Esophagus muscularis mucosa (tissue), 4 donors: ENCODE measurements around the gene POMT2. TPM values are rescaled to one million over a fixed set of nuclear protein-coding genes. Genes with fewer than 3 reads are reported as not detected.

Source experiments
- DNase-seq: peaks from one replicate; pipeline ENCODE4 v3.0.0-alpha.2; 2017; ENCODE audit errors: extremely low spot score
- H3K27ac ChIP-seq, 4 donors: fragments of 200-600 bp; sonication (generic); replicated peaks in 1 of 4; 1 replicate in 3 of 4; 2 replicates in 1 of 4; pipeline ENCODE4 v1.5.1; 2016 to 2019; ENCODE audit warnings: mild to moderate bottlenecking in 1 of 4
- H3K27me3 ChIP-seq, 4 donors: fragments of 200-600 bp; sonication (generic); one replicate each; pipeline versions ENCODE4 v1.5.1 to v1.6.0; 2016 to 2019
- H3K36me3 ChIP-seq, 4 donors: fragments of 200-600 bp; sonication (generic); one replicate each; pipeline ENCODE4 v1.5.1; 2016 to 2019
- H3K4me1 ChIP-seq, 4 donors: fragments of 200-600 bp; sonication (generic); one replicate each; pipeline ENCODE4 v1.5.1; 2016 to 2019
- H3K4me3 ChIP-seq, 4 donors: fragments of 200-600 bp; sonication (generic); 1 replicate in 2 of 4; 2 replicates in 2 of 4; pipeline ENCODE4 v1.5.1; 2016 to 2019; ENCODE audit warnings: mild to moderate bottlenecking in 4 of 4, moderate library complexity in 1 of 4
- H3K9me3 ChIP-seq, 4 donors: fragments of 200-600 bp; sonication (generic); 1 replicate in 3 of 4; 2 replicates in 1 of 4; pipeline ENCODE4 v1.5.1; 2016 to 2019
- EP300 ChIP-seq: sonication (generic); formaldehyde crosslinking; IDR thresholded peaks from one replicate; pipeline ENCODE4 v1.6.1; 2017; ENCODE audit warnings: antibody characterized with exemption
- POLR2A ChIP-seq: fragments of 450-650 bp; IDR thresholded peaks from one replicate; pipeline ENCODE4 v1.6.1; 2017; ENCODE audit warnings: antibody characterized with exemption, moderate library complexity, mild to moderate bottlenecking, low read depth
- POLR2AphosphoS5 ChIP-seq, 2 donors: sonication (generic); formaldehyde crosslinking; IDR thresholded peaks; one replicate each; pipeline ENCODE4 v1.6.1; 2017; ENCODE audit warnings: antibody characterized with exemption in 2 of 2
- WGBS: methylation state at CpG from one replicate; pipeline ENCODE4 v1.1.5; 2018; 5-methylcytosine and 5-hydroxymethylcytosine counted together
- intact Hi-C: fragments of 100-400 bp; cut with DNase I; formaldehyde crosslinking; loops from one replicate; pipeline ENCODE4 v1.15.1; 2023
- total RNA-seq, 4 donors: library from RNA; depleted of rRNA; stranded (reverse); fragments of >200 nt; gene quantifications; one replicate each; pipeline versions ENCODE4 v1.1.0 to v1.2.1, GENCODE V29; 2016
- TF ChIP-seq, protein P1 (sequence below), 3 experiments: fragments of 200-600 bp in 2 of 3; fragments of 450-650 bp in 1 of 3; sonication (generic) in 2 of 3; IDR thresholded peaks; one replicate each; pipeline ENCODE4 v1.5.1; 2017 to 2019; ENCODE audit warnings: antibody characterized with exemption in 3 of 3, mild to moderate bottlenecking in 2 of 3, moderate library complexity in 1 of 3

Gene POMT2
- total RNA-seq, 4 donors from 2014 or later, result 13.3 to 29.2 (median 14.5) TPM

DNA sequence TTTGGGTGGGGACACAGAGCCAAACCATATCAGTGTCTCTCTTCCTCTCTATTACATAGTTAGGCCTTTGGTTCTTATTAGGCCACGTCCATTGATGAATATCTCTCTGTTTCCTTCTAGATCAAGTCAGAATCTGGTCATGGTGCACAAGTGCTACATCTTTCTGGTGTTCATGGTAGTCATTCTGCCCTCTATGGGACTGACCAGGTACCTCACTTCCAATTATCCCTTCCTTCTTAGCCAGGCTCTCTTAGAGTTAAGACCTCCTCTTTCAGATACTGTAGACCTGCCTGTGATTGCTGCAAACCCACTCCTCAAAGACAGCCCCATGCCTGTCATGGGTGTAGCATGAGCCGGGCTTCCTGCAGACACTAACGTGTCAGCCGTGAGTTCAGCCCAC lies 74.9 kb downstream of the POMT2 start:
- no peak overlapping the region for H3K27ac ChIP-seq
- whole genome bisulfite sequencing, result 85% methylated on average over 4 of the region's 4 CpGs
- no peaks in the 10 kb centered on the region for H3K4me1 ChIP-seq
- H3K4me3 ChIP-seq, result no peak overlapping the region
- no peak for DNase-seq
- H3K27me3 ChIP-seq, result no peaks in the 10 kb centered on the region
- intact Hi-C loops, result no loop called here
- TF ChIP-seq, protein P1, sequence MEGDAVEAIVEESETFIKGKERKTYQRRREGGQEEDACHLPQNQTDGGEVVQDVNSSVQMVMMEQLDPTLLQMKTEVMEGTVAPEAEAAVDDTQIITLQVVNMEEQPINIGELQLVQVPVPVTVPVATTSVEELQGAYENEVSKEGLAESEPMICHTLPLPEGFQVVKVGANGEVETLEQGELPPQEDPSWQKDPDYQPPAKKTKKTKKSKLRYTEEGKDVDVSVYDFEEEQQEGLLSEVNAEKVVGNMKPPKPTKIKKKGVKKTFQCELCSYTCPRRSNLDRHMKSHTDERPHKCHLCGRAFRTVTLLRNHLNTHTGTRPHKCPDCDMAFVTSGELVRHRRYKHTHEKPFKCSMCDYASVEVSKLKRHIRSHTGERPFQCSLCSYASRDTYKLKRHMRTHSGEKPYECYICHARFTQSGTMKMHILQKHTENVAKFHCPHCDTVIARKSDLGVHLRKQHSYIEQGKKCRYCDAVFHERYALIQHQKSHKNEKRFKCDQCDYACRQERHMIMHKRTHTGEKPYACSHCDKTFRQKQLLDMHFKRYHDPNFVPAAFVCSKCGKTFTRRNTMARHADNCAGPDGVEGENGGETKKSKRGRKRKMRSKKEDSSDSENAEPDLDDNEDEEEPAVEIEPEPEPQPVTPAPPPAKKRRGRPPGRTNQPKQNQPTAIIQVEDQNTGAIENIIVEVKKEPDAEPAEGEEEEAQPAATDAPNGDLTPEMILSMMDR (IDR thresholded peaks at IDR 0.05), result no peak
- no peaks in the 10 kb centered on the region for H3K36me3 ChIP-seq
- no peaks in the 10 kb centered on the region for H3K9me3 ChIP-seq

DNA sequence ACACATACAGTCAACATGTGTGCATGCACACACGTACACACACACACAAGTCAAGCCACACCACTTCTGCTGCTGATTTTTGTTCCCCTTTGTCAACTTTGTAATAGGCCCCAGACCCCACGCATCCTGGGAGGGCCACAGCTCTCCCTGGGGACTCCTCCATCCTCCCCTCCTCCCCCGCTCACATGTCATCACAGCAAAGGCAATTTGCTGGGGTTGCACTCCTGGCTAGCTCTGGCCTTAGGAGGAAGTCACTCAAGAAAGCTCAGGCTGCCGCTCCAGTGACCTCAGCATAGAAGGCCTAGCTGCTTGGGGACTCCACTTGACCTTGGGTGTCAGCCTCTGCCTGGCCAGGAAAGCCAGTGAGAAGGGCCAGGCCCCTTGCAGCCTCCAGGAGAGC lies 76.8 kb downstream of the POMT2 start:
- H3K27ac ChIP-seq, result no peak overlapping the region
- no peak for DNase-seq
- intact Hi-C loops, result no loop called here

DNA sequence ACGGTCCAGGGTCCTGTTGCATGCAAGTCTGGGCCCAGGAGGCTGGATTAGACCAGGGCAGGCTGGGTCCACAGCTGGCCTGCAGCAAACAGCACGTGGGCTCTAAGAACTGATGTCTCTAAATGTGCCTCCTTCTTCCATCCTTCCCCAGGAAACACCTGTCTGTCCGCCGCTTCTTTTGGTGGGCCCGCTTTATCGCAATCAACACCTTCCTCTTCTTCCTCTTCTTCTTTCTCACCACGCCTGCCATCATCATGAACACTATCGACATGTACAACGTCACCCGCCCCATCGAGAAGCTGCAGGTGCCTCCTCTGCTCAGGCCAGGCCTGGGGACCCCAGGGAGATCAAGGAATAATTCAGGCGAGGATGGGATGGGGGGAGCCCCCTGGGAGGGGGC lies 77.9 kb downstream of the POMT2 start:
- Histone ChIP-seq H3K4me3 (no peak overlapping the region), H3K27ac (no peak overlapping the region), H3K27me3 (no peaks in the 10 kb centered on the region), H3K9me3 (no peaks in the 10 kb centered on the region), H3K4me1 (no peaks in the 10 kb centered on the region), H3K36me3 (no peaks in the 10 kb centered on the region)
- TF ChIP-seq POLR2A (no peak), POLR2AphosphoS5 (IDR thresholded peaks at IDR 0.05) (no peak), EP300 (no peak)
- TF ChIP-seq, protein P1 (IDR thresholded peaks at IDR 0.05), result no peak
- WGBS, result 67% methylated on average over 12 of the region's 12 CpGs
- intact Hi-C loops, result no loop called here
- no peak for DNase-seq

More for the DNA sequence above, 76.8 kb downstream of the POMT2 start:
- H3K27me3 ChIP-seq, result no peaks in the 10 kb centered on the region
- H3K9me3 ChIP-seq, result no peaks in the 10 kb centered on the region
- no peaks in the 10 kb centered on the region for H3K36me3 ChIP-seq
- no peaks in the 10 kb centered on the region for H3K4me1 ChIP-seq
- no peak overlapping the region for H3K4me3 ChIP-seq
- 80% methylated on average over 4 of the region's 4 CpGs for WGBS
- TF ChIP-seq POLR2A, result no peak

DNA sequence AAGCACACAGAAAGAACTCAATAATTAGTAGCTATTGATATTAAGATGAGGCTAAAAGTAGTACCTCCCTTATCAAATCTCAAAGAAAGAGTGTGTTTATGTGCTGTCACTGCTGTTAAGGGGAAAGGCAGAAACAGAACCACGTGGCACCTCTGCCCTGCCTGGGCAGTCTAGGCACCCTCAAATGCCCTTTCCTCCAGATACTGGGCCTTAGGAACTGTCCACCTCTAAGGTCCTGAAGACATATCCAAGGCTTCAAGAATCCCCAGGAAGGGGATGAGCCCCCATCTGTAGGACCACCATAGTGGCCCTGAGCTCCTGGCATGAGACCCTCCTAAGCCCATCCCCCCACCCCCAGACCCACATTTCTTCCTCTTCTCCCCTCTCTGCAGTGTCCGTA lies 78.7 kb downstream of the POMT2 start:
- no peaks in the 10 kb centered on the region for H3K27me3 ChIP-seq
- TF ChIP-seq, protein P1 (IDR thresholded peaks at IDR 0.05), result no peak
- TF ChIP-seq POLR2AphosphoS5 (IDR thresholded peaks at IDR 0.05), result no peak
- TF ChIP-seq EP300, result no peak
- TF ChIP-seq POLR2A, result no peak
- DNase-seq, result no peak
- no peaks in the 10 kb centered on the region for H3K4me1 ChIP-seq
- no peaks in the 10 kb centered on the region for H3K9me3 ChIP-seq
- H3K36me3 ChIP-seq, result no peaks in the 10 kb centered on the region
- H3K27ac ChIP-seq, result no peak overlapping the region
- 52% methylated on average over 2 of the region's 2 CpGs for WGBS
- no peak overlapping the region for H3K4me3 ChIP-seq
- intact Hi-C loops, result no loop called here

DNA sequence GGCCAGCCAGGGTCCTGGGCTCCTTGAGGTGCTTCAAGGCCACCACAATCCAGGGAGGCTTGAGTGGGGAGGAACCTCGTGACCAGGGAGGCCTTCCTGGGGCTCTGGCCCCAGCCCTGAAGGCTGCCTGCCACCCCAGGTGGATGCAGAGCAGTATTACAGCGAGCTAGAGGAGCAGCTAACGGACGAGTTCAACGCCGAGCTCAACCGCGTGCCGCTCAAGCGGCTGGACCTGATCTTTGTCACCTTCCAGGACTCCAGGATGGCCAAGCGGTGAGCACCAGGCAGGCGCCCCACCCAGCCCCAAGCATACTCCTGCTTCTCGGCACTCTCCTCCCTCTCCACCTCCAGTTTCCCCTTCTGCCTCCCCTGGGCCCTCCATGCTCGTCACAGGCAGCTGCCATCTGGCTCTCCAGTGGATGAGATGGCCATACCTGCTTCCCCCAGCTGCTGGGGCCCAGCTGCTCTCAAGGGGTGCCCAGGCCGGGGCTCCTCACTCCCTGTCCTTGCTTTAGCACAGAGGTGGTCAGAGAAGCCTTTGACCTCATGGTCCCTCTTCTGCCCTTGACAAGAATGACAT lies 80.3 kb downstream of the POMT2 start:
- no peak for DNase-seq
- Histone ChIP-seq H3K4me3 (no peak overlapping the region), H3K27ac (no peak overlapping the region), H3K4me1 (no peaks in the 10 kb centered on the region), H3K36me3 (no peaks in the 10 kb centered on the region), H3K9me3 (no peaks in the 10 kb centered on the region), H3K27me3 (peaks cover 0 to 4% (median 0%) of the 10 kb centered on the region in 4 donors)
- WGBS, result 79% methylated on average over 14 of the region's 15 CpGs
- intact Hi-C loops, result no loop called here
- TF ChIP-seq POLR2AphosphoS5 (IDR thresholded peaks at IDR 0.05) (no peak), POLR2A (no peak)
- TF ChIP-seq, protein P1 (IDR thresholded peaks at IDR 0.05), result no peak
